H1 (cell line): ENCODE results near the gene GAPDH.

Experiments used
- EZH2 ChIP-seq: fragments of 200-600 bp; sonication (generic); IDR thresholded peaks from 2 replicates; pipeline ENCODE4 v1.7.1; 2012; ENCODE audit warnings: low read depth, mild to moderate bottlenecking, moderate library complexity, low read length, inconsistent platforms; ENCODE audit not compliant: severe bottlenecking
- FOSL1 ChIP-seq: IDR thresholded peaks from 2 replicates; pipeline ENCODE4 v1.6.1; 2011; ENCODE audit warnings: mild to moderate bottlenecking, low read depth, low read length, moderate library complexity; ENCODE audit not compliant: insufficient read depth
- POLR2A ChIP-seq, 2 experiments: IDR thresholded peaks; 1 replicate in 1 of 2; 2 replicates in 1 of 2; pipeline ENCODE4 v1.6.1; 2011; ENCODE audit warnings: low read depth in 2 of 2, low read length in 2 of 2, mild to moderate bottlenecking in 2 of 2; ENCODE audit errors: control extremely low read depth in 1 of 2
- SRF ChIP-seq: IDR thresholded peaks from 2 replicates; pipeline ENCODE4 v1.6.1; 2011; ENCODE audit warnings: mild to moderate bottlenecking, low read depth, low read length, moderate library complexity
- SUZ12 ChIP-seq: fragments of 200-600 bp; sonication (generic); IDR thresholded peaks from 2 replicates; pipeline ENCODE4 v1.6.1; 2012; ENCODE audit warnings: mild to moderate bottlenecking, inconsistent platforms, low read length, moderate library complexity, mixed read lengths
- TF ChIP-seq, protein P1 (sequence below), 3 experiments: IDR thresholded peaks; 1 replicate in 2 of 3; 2 replicates in 1 of 3; pipeline versions ENCODE4 v1.5.1 to v1.6.1; 2011; ENCODE audit warnings: low read length in 3 of 3, mild to moderate bottlenecking in 3 of 3, inconsistent platforms in 2 of 3, low read depth in 1 of 3, moderate library complexity in 1 of 3; ENCODE audit not compliant: insufficient read depth in 1 of 3; ENCODE audit errors: control extremely low read depth in 1 of 3

DNA sequence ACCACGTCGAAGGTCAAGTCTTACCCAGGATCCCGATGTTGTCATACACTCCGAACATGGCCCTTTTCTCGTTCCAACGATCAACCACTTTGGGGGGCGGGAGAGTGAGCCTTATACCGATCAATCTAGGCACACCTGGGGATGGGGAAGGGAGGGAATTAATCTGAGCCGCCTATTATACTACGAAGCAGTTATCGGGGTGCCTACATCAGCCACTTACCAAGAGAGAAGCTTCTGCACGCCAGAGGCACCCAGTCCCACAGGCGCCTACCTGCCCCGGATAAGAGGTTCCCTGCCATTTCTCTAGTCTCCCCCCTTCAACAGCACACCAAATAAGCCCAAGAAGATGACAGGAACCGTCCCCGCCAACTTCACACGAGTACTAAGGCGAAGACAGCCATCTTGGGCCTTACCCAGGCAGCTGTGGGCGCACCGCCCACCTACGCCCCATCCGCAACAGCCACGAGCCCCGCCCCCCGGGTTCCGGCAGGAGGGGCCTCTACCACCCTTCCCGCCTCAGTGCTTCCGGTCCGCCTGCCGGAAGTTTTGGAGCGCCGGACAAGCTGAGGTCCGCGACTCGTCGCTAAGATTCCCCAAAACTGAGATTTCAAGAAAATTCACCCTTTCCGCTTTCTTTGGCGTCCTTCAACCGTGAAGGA, 41.4 kb upstream of the GAPDH start, which contains the start of gene MRPL51:
- no peak for TF ChIP-seq EZH2
- TF ChIP-seq SUZ12 = no peak
- no peak for TF ChIP-seq FOSL1
- TF ChIP-seq, protein P1, sequence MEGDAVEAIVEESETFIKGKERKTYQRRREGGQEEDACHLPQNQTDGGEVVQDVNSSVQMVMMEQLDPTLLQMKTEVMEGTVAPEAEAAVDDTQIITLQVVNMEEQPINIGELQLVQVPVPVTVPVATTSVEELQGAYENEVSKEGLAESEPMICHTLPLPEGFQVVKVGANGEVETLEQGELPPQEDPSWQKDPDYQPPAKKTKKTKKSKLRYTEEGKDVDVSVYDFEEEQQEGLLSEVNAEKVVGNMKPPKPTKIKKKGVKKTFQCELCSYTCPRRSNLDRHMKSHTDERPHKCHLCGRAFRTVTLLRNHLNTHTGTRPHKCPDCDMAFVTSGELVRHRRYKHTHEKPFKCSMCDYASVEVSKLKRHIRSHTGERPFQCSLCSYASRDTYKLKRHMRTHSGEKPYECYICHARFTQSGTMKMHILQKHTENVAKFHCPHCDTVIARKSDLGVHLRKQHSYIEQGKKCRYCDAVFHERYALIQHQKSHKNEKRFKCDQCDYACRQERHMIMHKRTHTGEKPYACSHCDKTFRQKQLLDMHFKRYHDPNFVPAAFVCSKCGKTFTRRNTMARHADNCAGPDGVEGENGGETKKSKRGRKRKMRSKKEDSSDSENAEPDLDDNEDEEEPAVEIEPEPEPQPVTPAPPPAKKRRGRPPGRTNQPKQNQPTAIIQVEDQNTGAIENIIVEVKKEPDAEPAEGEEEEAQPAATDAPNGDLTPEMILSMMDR (IDR thresholded peaks at IDR 0.05; ENCODE audit: control extremely low read depth in 1 of 3, insufficient read depth in 1 of 3, low read depth in 1 of 3, low read length in 3 of 3) = no peak
- peak; percentile 76 to 83; a peak in 2 of 3 replicates for TF ChIP-seq POLR2A (IDR thresholded peaks at IDR 0.05; ENCODE audit: control extremely low read depth in 1 of 2, low read depth in 2 of 2, low read length in 2 of 2)
- TF ChIP-seq SRF = no peak
